Ovary (tissue), 9 donors: Measurements from ENCODE around the gene NLRP9. TPM values are rescaled to one million over a fixed set of nuclear protein-coding genes. Genes with fewer than 3 reads are reported as not detected.

Experiments
- DNase-seq, 5 donors: peaks; one replicate each; pipeline ENCODE4 v3.0.0-alpha.2; 2019 to 2020
- H3K27ac ChIP-seq, 2 donors: fragments of 200-600 bp; one replicate each; pipeline versions ENCODE4 v1.5.1 to v1.8.0; 2019 to 2022
- H3K27me3 ChIP-seq: fragments of 200-600 bp; one replicate; pipeline ENCODE4 v1.8.0; 2022
- H3K36me3 ChIP-seq: fragments of 200-600 bp; sonication (generic); one replicate; pipeline ENCODE4 v1.5.1; 2019
- H3K4me1 ChIP-seq: one replicate; pipeline ENCODE4 v1.8.1; 2013; ENCODE audit warnings: mild to moderate bottlenecking, moderate library complexity; ENCODE audit not compliant: insufficient read depth
- H3K4me3 ChIP-seq: fragments of 200-600 bp; sonication (generic); one replicate; pipeline ENCODE4 v1.5.1; 2017
- H3K9me3 ChIP-seq, 2 donors: fragments of 200-600 bp in 1 of 2; sonication (generic) in 1 of 2; one replicate each; pipeline versions ENCODE4 v1.5.1 to v1.8.1; 2013 to 2019; ENCODE audit warnings: mild to moderate bottlenecking in 1 of 2, moderate library complexity in 1 of 2
- EP300 ChIP-seq: sonication (generic); formaldehyde crosslinking; IDR thresholded peaks from one replicate; pipeline ENCODE4 v1.6.1; 2017; ENCODE audit warnings: antibody characterized with exemption
- POLR2A ChIP-seq: fragments of 450-650 bp; IDR thresholded peaks from one replicate; pipeline ENCODE4 v1.6.1; 2017; ENCODE audit warnings: antibody characterized with exemption, mild to moderate bottlenecking, moderate library complexity
- WGBS, 3 donors: extraction: QIAGEN DNeasy Blood & Tissue Kit in 1 of 3; methylation state at CpG; one replicate each; pipeline versions ENCODE4 v1.1.5 to v1.1.7; 2013 to 2017; 5-methylcytosine and 5-hydroxymethylcytosine counted together
- intact Hi-C, 4 donors: fragments of 100-400 bp; cut with DNase I; formaldehyde crosslinking; loops; one replicate each; pipeline versions ENCODE4 v1.11.0 to v1.15.1; 2022 to 2023
- polyA plus RNA-seq, 2 donors: library from polyadenylated mRNA; stranded (reverse); fragments of 200-250 nt in 1 of 2; fragments of 350-450 nt in 1 of 2; fragmentation: Illumina TruSeq in 1 of 2; extraction: RNeasy Lipid Tissue Mini Kit (QIAGEN cat#74804) in 1 of 2; gene quantifications; one replicate each; pipeline ENCODE4 v1.2.3, GENCODE V29; 2013 to 2014
- total RNA-seq, 7 donors: library from RNA; depleted of rRNA in 2 of 7; stranded (reverse); fragments of >200 nt in 2 of 7; fragmentation: NEBNext Ultra II Directional in 3 of 7; extraction: Animal tissue kit (Norgen Biotek cat#: 25700) in 3 of 7; gene quantifications; one replicate each; pipeline versions ENCODE4 v1.1.0 to v1.2.4, GENCODE V29; 2016 to 2023
- TF ChIP-seq, protein P1 (sequence below), 3 donors: fragments of 450-650 bp in 2 of 3; fragments of 200-600 bp in 1 of 3; IDR thresholded peaks; one replicate each; pipeline versions ENCODE4 v1.5.1 to v1.8.0; 2016 to 2022; ENCODE audit warnings: antibody characterized with exemption in 3 of 3, mild to moderate bottlenecking in 1 of 3
- donor health status: DM: no; HTN: no; CAD: no; lungs with moderate emphysema.
- donor health status: DM: no; HTN: no; CAD: no.
- donor health status: Bipolar disorder and iron deficiency.
- donor health status: DM: yes; HTN: yes; CAD: no.
- donor health status: DM: no; HTN: no; CAD: no.
- donor health status: DM: yes; HTN: yes; CAD: no.

The NLRP9 gene
- total and polyA plus RNA-seq, 9 donors, result 0.17 to 0.80 TPM; not detected in 7

DNA sequence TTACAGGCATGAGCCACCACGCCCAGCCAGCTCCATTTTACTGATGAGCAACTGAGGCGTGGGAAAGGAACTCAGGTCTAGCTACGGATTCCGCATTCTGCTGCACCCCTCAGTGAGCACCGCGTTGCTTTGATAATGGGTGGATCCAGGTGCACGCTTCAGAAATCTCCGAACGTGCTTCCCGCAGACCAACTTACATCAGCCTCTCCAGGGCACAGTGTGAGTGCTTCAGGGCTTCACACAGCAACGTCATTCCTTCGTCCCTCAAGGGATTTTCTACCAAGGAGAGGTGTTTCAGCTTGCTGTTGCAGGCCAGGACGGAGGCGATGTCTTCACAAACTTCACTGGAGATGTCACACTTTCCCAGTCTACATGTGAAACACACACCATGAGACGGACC lies 21.7 kb downstream of the NLRP9 start:
- intact Hi-C loops, result no loop called here
- WGBS, 3 donors, result 84 to 88% (median 85%) methylated on average over 15 of the region's 15 CpGs
- TF ChIP-seq POLR2A (no peak), EP300 (no peak)
- TF ChIP-seq, protein P1, sequence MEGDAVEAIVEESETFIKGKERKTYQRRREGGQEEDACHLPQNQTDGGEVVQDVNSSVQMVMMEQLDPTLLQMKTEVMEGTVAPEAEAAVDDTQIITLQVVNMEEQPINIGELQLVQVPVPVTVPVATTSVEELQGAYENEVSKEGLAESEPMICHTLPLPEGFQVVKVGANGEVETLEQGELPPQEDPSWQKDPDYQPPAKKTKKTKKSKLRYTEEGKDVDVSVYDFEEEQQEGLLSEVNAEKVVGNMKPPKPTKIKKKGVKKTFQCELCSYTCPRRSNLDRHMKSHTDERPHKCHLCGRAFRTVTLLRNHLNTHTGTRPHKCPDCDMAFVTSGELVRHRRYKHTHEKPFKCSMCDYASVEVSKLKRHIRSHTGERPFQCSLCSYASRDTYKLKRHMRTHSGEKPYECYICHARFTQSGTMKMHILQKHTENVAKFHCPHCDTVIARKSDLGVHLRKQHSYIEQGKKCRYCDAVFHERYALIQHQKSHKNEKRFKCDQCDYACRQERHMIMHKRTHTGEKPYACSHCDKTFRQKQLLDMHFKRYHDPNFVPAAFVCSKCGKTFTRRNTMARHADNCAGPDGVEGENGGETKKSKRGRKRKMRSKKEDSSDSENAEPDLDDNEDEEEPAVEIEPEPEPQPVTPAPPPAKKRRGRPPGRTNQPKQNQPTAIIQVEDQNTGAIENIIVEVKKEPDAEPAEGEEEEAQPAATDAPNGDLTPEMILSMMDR (IDR thresholded peaks at IDR 0.05), result no peak
- no peaks in the 10 kb centered on the region for H3K4me1 ChIP-seq
- no peaks in the 10 kb centered on the region for H3K27me3 ChIP-seq
- H3K36me3 ChIP-seq, result no peaks in the 10 kb centered on the region
- no peak for DNase-seq
- H3K27ac ChIP-seq, result no peak overlapping the region
- no peak overlapping the region for H3K4me3 ChIP-seq
- H3K9me3 ChIP-seq, result no peaks in the 10 kb centered on the region

DNA sequence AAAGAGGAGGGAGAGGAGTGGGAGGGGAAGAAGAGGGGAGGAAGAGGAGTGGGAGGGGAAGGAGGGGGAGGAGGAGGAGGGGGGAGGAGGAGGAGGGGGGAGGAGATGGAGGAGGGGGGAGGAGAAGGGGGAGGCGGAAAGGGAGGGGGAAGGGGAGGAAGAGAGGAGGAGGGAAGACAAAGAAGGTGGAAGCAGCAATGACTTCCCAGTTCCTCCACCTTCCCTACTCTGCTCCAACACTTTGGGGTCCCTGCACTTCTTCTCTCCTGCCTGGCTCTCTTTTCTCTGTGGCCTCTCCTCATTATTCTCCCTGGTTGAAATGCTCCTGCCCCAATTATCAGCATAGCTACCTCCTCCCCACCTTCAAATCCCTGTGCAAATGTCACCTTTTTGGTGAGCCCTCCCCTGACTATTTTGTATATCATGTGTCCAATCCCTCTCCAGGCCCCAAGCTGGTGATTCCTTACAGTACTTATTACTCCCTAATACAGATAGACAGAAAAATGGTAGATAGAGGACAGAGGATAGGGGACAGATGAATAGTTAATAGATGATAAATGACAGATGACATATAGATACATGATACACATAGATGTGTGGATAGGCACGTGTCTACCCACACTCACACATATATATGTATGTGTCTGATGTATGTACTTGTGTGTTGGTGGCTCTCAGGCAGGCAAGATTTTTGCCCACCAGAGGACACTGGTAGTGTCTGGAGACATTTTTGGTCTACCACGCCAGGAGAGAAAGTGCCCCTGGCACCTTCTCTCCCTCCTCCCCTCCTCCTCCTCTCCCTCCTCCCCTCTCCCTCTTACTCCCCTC lies 25.2 kb downstream of the NLRP9 start:
- intact Hi-C loops, result no loop called here
- 44 to 85% (median 80%) methylated on average over 2 of the region's 3 CpGs for WGBS, 3 donors

DNA sequence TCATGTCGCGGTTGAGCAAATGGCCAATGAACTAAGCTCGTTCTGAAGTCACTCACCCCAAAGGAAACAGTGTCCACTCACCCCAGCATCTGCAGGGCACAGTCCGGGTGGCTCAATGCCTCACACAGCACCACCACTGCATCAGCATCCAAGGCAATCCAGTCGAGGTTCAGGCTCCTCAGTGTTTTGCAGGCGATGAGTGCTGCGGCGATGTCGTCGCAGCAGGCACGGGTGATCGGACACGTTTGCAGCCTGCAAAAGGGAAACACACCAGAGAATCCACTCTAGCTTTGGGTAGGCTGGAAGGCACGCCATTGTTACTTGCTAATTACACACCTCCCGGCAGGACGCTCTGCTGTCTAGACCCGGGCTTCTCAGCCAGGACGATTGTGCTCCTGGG lies 26.5 kb downstream of the NLRP9 start:
- no peak overlapping the region for H3K27ac ChIP-seq
- no peak for DNase-seq
- H3K36me3 ChIP-seq, result no peaks in the 10 kb centered on the region
- intact Hi-C loops, result no loop called here
- H3K9me3 ChIP-seq, result no peaks in the 10 kb centered on the region
- H3K27me3 ChIP-seq, result no peaks in the 10 kb centered on the region
- TF ChIP-seq EP300, result no peak
- no peak for TF ChIP-seq POLR2A
- TF ChIP-seq, protein P1 (IDR thresholded peaks at IDR 0.05), result no peak
- 71 to 79% (median 72%) methylated on average over 18 of the region's 18 CpGs for WGBS, 3 donors
- no peaks in the 10 kb centered on the region for H3K4me1 ChIP-seq
- no peak overlapping the region for H3K4me3 ChIP-seq

More for the DNA sequence above, 25.2 kb downstream of the NLRP9 start:
- Histone ChIP-seq H3K27ac (no peak overlapping the region), H3K4me1 (no peaks in the 10 kb centered on the region), H3K9me3 (no peaks in the 10 kb centered on the region), H3K4me3 (no peak overlapping the region), H3K36me3 (no peaks in the 10 kb centered on the region), H3K27me3 (no peaks in the 10 kb centered on the region)
- TF ChIP-seq POLR2A (no peak), EP300 (no peak)
- TF ChIP-seq, protein P1 (IDR thresholded peaks at IDR 0.05), result no peak
- DNase-seq, result no peak

DNA sequence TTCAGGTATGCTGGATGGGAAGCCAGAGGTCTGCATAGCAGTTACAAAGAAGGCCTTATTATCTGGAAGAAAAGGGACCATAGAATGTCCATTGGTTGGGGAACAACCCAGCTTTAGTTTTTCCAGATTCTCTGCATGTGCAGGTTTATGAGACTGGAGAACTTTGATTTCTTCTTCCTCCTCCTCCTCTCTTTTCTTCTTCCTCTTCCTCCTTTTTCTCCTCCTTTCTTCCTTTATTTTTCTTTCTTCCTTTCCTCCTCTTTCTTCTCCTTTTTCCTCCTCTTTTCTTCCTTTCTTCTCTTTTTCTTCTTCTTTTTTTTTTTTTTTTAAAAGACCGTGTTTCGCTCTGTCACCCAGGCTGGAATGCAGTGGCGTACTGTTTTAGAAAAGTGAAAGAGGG lies 32.2 kb downstream of the NLRP9 start:
- intact Hi-C loops, result no loop called here
- TF ChIP-seq EP300 (no peak), POLR2A (no peak)
- TF ChIP-seq, protein P1 (IDR thresholded peaks at IDR 0.05), result no peak
- 88 to 92% (median 91%) methylated on average over 3 of the region's 3 CpGs for WGBS, 3 donors
- no peaks in the 10 kb centered on the region for H3K36me3 ChIP-seq
- no peak overlapping the region for H3K4me3 ChIP-seq
- H3K4me1 ChIP-seq, result peaks cover 3% of the 10 kb centered on the region
- H3K9me3 ChIP-seq, result no peaks in the 10 kb centered on the region
- H3K27me3 ChIP-seq, result no peaks in the 10 kb centered on the region
- no peak overlapping the region for H3K27ac ChIP-seq
- no peak for DNase-seq
